Measurements from ENCODE around the gene TIAM2. TPM values are rescaled to one million over a fixed set of nuclear protein-coding genes. Genes with fewer than 3 reads are reported as not detected.

TIAM2 gene
- total and polyA plus RNA-seq, 9 of the 15 experiments (the other 6 are each of a cell fraction or from before 2014, with no cell fraction given) = 0.73 to 6.5 (median 4.3) TPM

DNA sequence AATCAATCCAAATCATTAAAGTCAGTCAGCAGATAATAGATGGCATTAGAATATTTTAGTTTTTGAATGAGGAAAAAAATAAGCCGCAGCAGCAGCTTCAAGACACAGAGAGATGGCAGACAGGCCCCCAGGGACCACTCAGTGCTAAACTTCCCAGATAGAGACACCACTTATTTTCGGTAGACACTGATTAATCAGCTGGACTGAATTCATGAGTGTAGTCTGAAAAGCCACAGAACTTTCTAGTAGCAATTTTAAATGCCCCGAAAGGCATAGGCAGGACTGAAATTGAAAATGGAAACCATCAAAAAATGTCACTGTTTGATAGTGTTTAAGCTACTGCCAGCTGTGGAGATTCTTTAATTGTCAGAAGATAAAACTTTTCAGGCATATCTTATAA lies 265.6 kb downstream of the TIAM2 start:
- no peak for DNase-seq (ENCODE audit: extremely low read depth in 1 of 4, low spot score in 3 of 4)
- H4K20me1 ChIP-seq (replicated peaks; ENCODE audit: control insufficient read depth, insufficient read depth, low read length) = no peaks in the 10 kb centered on the region
- no peak overlapping the region for H3K27ac ChIP-seq (ENCODE audit: extremely low read depth, low read depth, low read length)
- no TSS peak for BruUV-seq (replicated peaks)
- no peak overlapping the region for H3K4me2 ChIP-seq (ENCODE audit: insufficient read depth, low read length)
- H3K36me3 ChIP-seq (ENCODE audit: control insufficient read depth, insufficient read depth, low read length) = peaks cover 84% of the 10 kb centered on the region; the same call in 2 of the 3 replicates
- POLR2A ChIA-PET = interaction anchor here (1.0 kb wide), 1 partner anchor 9 kb away, joined by 3 read pairs; no protein-coding TSS in a partner anchor
- TF ChIP-seq, protein P1, sequence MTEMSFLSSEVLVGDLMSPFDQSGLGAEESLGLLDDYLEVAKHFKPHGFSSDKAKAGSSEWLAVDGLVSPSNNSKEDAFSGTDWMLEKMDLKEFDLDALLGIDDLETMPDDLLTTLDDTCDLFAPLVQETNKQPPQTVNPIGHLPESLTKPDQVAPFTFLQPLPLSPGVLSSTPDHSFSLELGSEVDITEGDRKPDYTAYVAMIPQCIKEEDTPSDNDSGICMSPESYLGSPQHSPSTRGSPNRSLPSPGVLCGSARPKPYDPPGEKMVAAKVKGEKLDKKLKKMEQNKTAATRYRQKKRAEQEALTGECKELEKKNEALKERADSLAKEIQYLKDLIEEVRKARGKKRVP (CRISPR knock-in tag; IDR thresholded peaks at IDR 0.05) = no peak
- TF ChIP-seq KLF16 (IDR thresholded peaks at IDR 0.05) (no peak), CHD2 (IDR thresholded peaks at IDR 0.05; ENCODE audit: low read depth, low read length) (no peak), MEF2D (tag; conservative IDR thresholded peaks at IDR 0.05; ENCODE audit: low read depth) (no peak), KLF13 (tag; IDR thresholded peaks at IDR 0.05; ENCODE audit: borderline replicate concordance, low read depth) (no peak), HEY1 (CRISPR knock-in tag; IDR thresholded peaks at IDR 0.05; ENCODE audit: borderline replicate concordance) (no peak)
- no peak for FAIRE-seq
- in situ Hi-C loops (cut with MboI) = no loop called here
- no peak for ATAC-seq
- H3K9me3 ChIP-seq (replicated peaks; ENCODE audit: control insufficient read depth, insufficient read depth, low read depth, low read length) = no peaks in the 10 kb centered on the region
- H3K4me3 ChIP-seq = no peak overlapping the region
- H3K4me1 ChIP-seq (replicated peaks in 1 of 2; ENCODE audit: control insufficient read depth in 2 of 2, insufficient read depth in 2 of 2, low read length in 2 of 2) = 0 out of 5 replicates have a peak, but pooled peaks cover 0 to 3% of the 10 kb centered on the region in 2 experiments
- intact Hi-C loops (cut with micrococcal nuclease) = no loop called here
- H3K79me2 ChIP-seq (ENCODE audit: control insufficient read depth, insufficient read depth, low read length) = no peaks in the 10 kb centered on the region
- no peak overlapping the region for H2AFZ ChIP-seq (ENCODE audit: low read depth, low read length)
- CTCF ChIA-PET (ENCODE audit: low intra/inter-chr PET ratio) = no interaction called here
- no peak overlapping the region for H3K9ac ChIP-seq (ENCODE audit: insufficient read depth in 1 of 2, low read depth in 2 of 2, low read length in 2 of 2)
- peaks cover 10% of the 10 kb centered on the region for H3K9me1 ChIP-seq (ENCODE audit: control insufficient read depth, insufficient read depth, low read length)
- WGBS (ENCODE audit: insufficient coverage, low coverage, missing lambda C conversion rate) = 89% methylated on average over 3 of the region's 3 CpGs
- no peaks in the 10 kb centered on the region for H3K27me3 ChIP-seq (ENCODE audit: control insufficient read depth in 2 of 2, insufficient read depth in 2 of 2, low read length in 2 of 2)

All from K562 (cell line).